C4-2B (cell line): ENCODE data around the gene GABRG3.

Source experiments
- CTCF ChIP-seq: fragments of 450-650 bp; conservative IDR thresholded peaks from 2 replicates; pipeline ENCODE4 v1.5.1; 2017; ENCODE audit warnings: mild to moderate bottlenecking
- ZFX ChIP-seq: fragments of 450-650 bp; IDR thresholded peaks from 2 replicates; pipeline ENCODE4 v1.6.1; 2017

- TF ChIP-seq CTCF: no peak; the same call in 1 of the 2 replicates
- TF ChIP-seq ZFX: no peak
Observed at GRCh38 chr15:27499191-27499590, 528.2 kb downstream of the GABRG3 start.
